ENCODE measurements around the gene CRTC1. TPM values are rescaled to one million over a fixed set of nuclear protein-coding genes. Genes with fewer than 3 reads are reported as not detected.

Gene CRTC1
- total RNA-seq, 1 experiment from 2014 or later = 2.2 TPM

Other genes starting within 250 kb of the CRTC1 start
- gene ISYNA1, start 245.5 kb upstream of the CRTC1 start, total RNA-seq (2014; rRNA removed; shearing (Covaris generic)) = 9.9 and 20.9 TPM in 2 replicates
- 6.5 and 7.2 TPM in 2 replicates for gene ELL, start 161.6 kb upstream of the CRTC1 start, total RNA-seq (2014; rRNA removed; shearing (Covaris generic))
- gene FKBP8, start 140.1 kb upstream of the CRTC1 start, total RNA-seq (2014; rRNA removed; shearing (Covaris generic)) = 172 and 199 TPM in 2 replicates
- gene KXD1, start 125.8 kb upstream of the CRTC1 start, total RNA-seq (2014; rRNA removed; shearing (Covaris generic)) = 159 TPM in 2 replicates
- gene UBA52, start 111.8 kb upstream of the CRTC1 start, total RNA-seq (2014; rRNA removed; shearing (Covaris generic)) = 1,359 and 2,003 TPM in 2 replicates
- gene REX1BD, start 94.9 kb upstream of the CRTC1 start, total RNA-seq (2014; rRNA removed; shearing (Covaris generic)) = 84.0 and 117 TPM in 2 replicates
- gene CRLF1, start 76.9 kb upstream of the CRTC1 start, total RNA-seq (2014; rRNA removed; shearing (Covaris generic)) = 2.0 and 2.8 TPM in 2 replicates
- gene TMEM59L, start 70.8 kb upstream of the CRTC1 start, total RNA-seq (2014; rRNA removed; shearing (Covaris generic)) = not detected in 2 replicates
- 3.0 and 7.5 TPM in 2 replicates for gene KLHL26, start 46.7 kb upstream of the CRTC1 start, total RNA-seq (2014; rRNA removed; shearing (Covaris generic))
- gene COMP, start 107.6 kb downstream of the CRTC1 start, total RNA-seq (2014; rRNA removed; shearing (Covaris generic)) = 1.1 and 1.2 TPM in 2 replicates
- gene UPF1, start 148.3 kb downstream of the CRTC1 start, total RNA-seq (2014; rRNA removed; shearing (Covaris generic)) = 32.4 and 56.2 TPM in 2 replicates
- gene CERS1, start 212.5 kb downstream of the CRTC1 start, total RNA-seq (2014; rRNA removed; shearing (Covaris generic)) = 0.12 and 1.4 TPM in 2 replicates
- 324 and 407 TPM in 2 replicates for gene COPE, start 235.7 kb downstream of the CRTC1 start, total RNA-seq (2014; rRNA removed; shearing (Covaris generic))
- 47.5 and 55.9 TPM in 2 replicates for gene DDX49, start 236.0 kb downstream of the CRTC1 start, total RNA-seq (2014; rRNA removed; shearing (Covaris generic))